PC-3 (cell line): ENCODE measurements around the gene PIM3. TPM values are rescaled to one million over a fixed set of nuclear protein-coding genes. Genes with fewer than 3 reads are reported as not detected.

Experiments
- ATAC-seq: fragments of 200-7000 bp; cut with Tn5 transposase; 2 replicates; pipeline ENCODE4 v1.9.1; 2020; ENCODE audit warnings: mild to moderate bottlenecking, moderate library complexity
- BruUV-seq: library from RNA; stranded (reverse); fragments of 400-500 nt; replicated peaks from 2 replicates; lab custom pipeline; 2021; lab: Mats Ljungman, UMichigan
- CTCF ChIA-PET: fragments of 300-600 bp; sonication (Branson Sonifier 250); formaldehyde crosslinking; loops from one replicate; lab custom pipeline; 2022; ENCODE audit warnings: antibody characterized with exemption; lab: Charles Lee
- POLR2A ChIA-PET: fragments of 300-600 bp; sonication (Branson Sonifier 250); formaldehyde crosslinking; loops from one replicate; lab custom pipeline; 2022; ENCODE audit warnings: antibody characterized with exemption; ENCODE audit not compliant: unreplicated experiment; lab: Charles Lee
- DNase-seq: peaks from one replicate; pipeline ENCODE4 v3.0.0-alpha.2; 2015
- H2AFZ ChIP-seq: fragments of 300-600 bp; sonication (generic); 2 replicates; pipeline ENCODE4 v1.6.0; 2016; ENCODE audit warnings: antibody characterized with exemption, low read length
- H3F3A ChIP-seq: fragments of 300-600 bp; sonication (generic); one replicate; pipeline ENCODE4 v1.6.0; 2017; ENCODE audit warnings: antibody characterized with exemption, low read length, control low read depth, mild to moderate bottlenecking; ENCODE audit not compliant: unreplicated experiment
- H3K27ac ChIP-seq: fragments of 300-600 bp; sonication (generic); 2 replicates; pipeline ENCODE4 v1.5.1; 2016; ENCODE audit warnings: mild to moderate bottlenecking, low read length
- H3K27me3 ChIP-seq: fragments of 300-600 bp; sonication (generic); 2 replicates; pipeline ENCODE4 v1.6.1; 2016; ENCODE audit warnings: low read length, mixed read lengths
- H3K36me3 ChIP-seq: fragments of 300-600 bp; sonication (generic); 2 replicates; pipeline ENCODE4 v1.6.1; 2016; ENCODE audit warnings: low read depth, mixed run types, low read length, mixed read lengths
- H3K4me1 ChIP-seq: fragments of 300-600 bp; sonication (generic); 2 replicates; pipeline ENCODE4 v1.5.1; 2016; ENCODE audit warnings: low read length; ENCODE audit not compliant: insufficient read depth
- H3K4me2 ChIP-seq: fragments of 300-600 bp; sonication (generic); 2 replicates; pipeline ENCODE4 v1.6.0; 2016; ENCODE audit warnings: low read length
- H3K4me3 ChIP-seq: fragments of 300-600 bp; sonication (generic); 2 replicates; pipeline ENCODE4 v1.5.1; 2016; ENCODE audit warnings: mild to moderate bottlenecking, low read length, mixed read lengths
- H3K79me2 ChIP-seq: fragments of 300-600 bp; sonication (generic); 2 replicates; pipeline ENCODE4 v1.6.1; 2017; ENCODE audit warnings: low read length, mixed read lengths
- H3K9ac ChIP-seq: fragments of 300-600 bp; sonication (generic); 2 replicates; pipeline ENCODE4 v1.6.0; 2016; ENCODE audit warnings: mild to moderate bottlenecking, low read length
- H3K9me2 ChIP-seq: fragments of 300-600 bp; sonication (generic); replicated peaks from 2 replicates; pipeline ENCODE4 v1.6.1; 2016; ENCODE audit warnings: mixed run types, low read length, mixed read lengths
- H3K9me3 ChIP-seq: fragments of 300-600 bp; sonication (generic); 2 replicates; pipeline ENCODE4 v1.6.1; 2016; ENCODE audit warnings: low read length, mixed read lengths
- H4K20me1 ChIP-seq: fragments of 300-600 bp; sonication (generic); 2 replicates; pipeline ENCODE4 v1.6.1; 2016; ENCODE audit warnings: low read length, mixed read lengths
- EZH2 ChIP-seq: fragments of 300-600 bp; sonication (generic); IDR thresholded peaks from one replicate; pipeline ENCODE4 v1.6.1; 2017; ENCODE audit warnings: antibody characterized with exemption, mild to moderate bottlenecking, low read length; ENCODE audit not compliant: unreplicated experiment
- EZH2phosphoT487 ChIP-seq: fragments of 300-600 bp; sonication (generic); IDR thresholded peaks from 2 replicates; pipeline ENCODE4 v1.6.1; 2018; ENCODE audit warnings: mild to moderate bottlenecking, antibody characterized with exemption, low read length, borderline replicate concordance
- intact Hi-C: fragments of 100-400 bp; cut with micrococcal nuclease; formaldehyde crosslinking; loops from 2 replicates; pipeline ENCODE4 v1.9.0; 2023
- total RNA-seq: library from RNA; depleted of rRNA; stranded (reverse); fragments of >200 nt; gene quantifications from 2 replicates; pipeline ENCODE4 v1.2.3, GENCODE V29; 2014
- TF ChIP-seq, protein P1 (sequence below): fragments of 300-600 bp; sonication (generic); conservative IDR thresholded peaks from 2 replicates; pipeline ENCODE4 v1.5.1; 2017; ENCODE audit warnings: antibody characterized with exemption, low read depth, mild to moderate bottlenecking, low read length

Gene PIM3
- total RNA-seq, 1 experiment from 2014 or later = 61.7 TPM

DNA sequence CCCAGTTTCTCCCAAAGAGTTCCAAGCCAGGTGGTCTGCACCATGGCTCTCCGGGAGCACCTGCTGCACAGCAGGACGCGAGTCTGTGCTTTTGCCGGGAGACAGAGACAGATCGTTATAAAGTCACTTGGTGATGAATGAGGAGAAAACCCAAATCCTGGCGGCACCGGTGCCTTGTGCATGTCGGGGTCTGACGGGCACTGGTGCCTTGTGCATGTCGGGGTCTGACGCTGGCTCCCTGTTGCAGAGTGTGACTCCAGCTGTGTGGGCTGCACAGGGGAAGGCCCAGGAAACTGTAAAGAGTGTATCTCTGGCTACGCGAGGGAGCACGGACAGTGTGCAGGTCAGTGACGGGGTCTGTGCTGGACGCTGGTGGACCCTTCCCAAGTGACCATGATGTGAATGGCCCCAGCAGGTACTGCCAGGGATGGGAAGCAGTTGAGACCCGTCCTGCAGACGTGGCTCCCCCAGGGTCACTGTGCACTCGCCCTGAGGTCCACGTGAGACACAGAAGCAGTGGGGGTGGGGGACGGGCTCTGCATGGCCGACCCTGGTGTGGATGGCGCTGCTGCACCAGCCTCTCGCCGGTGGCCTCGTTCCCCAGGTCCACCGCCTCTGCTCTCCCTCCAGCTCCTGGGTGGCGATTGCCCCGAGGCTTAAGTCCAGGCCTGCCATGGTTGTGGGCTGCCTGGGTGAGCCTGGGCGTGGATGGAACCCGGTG, 36.3 kb upstream of the PIM3 start:
- no peak overlapping the region for H3K4me3 ChIP-seq
- H3F3A ChIP-seq = no peaks in the 10 kb centered on the region
- no peaks in the 10 kb centered on the region for H3K9me3 ChIP-seq
- no peak for ATAC-seq
- DNase-seq = no peak
- no peak overlapping the region for H2AFZ ChIP-seq
- H3K9me2 ChIP-seq = no peaks in the 10 kb centered on the region
- 0 out of 2 replicates have a peak, but pooled peaks cover 7% of the 10 kb centered on the region for H3K79me2 ChIP-seq
- H3K9ac ChIP-seq = no peak overlapping the region
- POLR2A ChIA-PET = no interaction called here
- BruUV-seq = no TSS peak
- no peaks in the 10 kb centered on the region for H4K20me1 ChIP-seq
- CTCF ChIA-PET = no interaction called here
- H3K36me3 ChIP-seq = no peaks in the 10 kb centered on the region
- H3K27me3 ChIP-seq = no peaks in the 10 kb centered on the region
- intact Hi-C loops = no loop called here
- H3K4me1 ChIP-seq = peaks cover 4% of the 10 kb centered on the region
- no peak overlapping the region for H3K27ac ChIP-seq
- TF ChIP-seq EZH2phosphoT487 (no peak), EZH2 (no peak)
- TF ChIP-seq, protein P1, sequence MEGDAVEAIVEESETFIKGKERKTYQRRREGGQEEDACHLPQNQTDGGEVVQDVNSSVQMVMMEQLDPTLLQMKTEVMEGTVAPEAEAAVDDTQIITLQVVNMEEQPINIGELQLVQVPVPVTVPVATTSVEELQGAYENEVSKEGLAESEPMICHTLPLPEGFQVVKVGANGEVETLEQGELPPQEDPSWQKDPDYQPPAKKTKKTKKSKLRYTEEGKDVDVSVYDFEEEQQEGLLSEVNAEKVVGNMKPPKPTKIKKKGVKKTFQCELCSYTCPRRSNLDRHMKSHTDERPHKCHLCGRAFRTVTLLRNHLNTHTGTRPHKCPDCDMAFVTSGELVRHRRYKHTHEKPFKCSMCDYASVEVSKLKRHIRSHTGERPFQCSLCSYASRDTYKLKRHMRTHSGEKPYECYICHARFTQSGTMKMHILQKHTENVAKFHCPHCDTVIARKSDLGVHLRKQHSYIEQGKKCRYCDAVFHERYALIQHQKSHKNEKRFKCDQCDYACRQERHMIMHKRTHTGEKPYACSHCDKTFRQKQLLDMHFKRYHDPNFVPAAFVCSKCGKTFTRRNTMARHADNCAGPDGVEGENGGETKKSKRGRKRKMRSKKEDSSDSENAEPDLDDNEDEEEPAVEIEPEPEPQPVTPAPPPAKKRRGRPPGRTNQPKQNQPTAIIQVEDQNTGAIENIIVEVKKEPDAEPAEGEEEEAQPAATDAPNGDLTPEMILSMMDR = no peak
- H3K4me2 ChIP-seq = no peak overlapping the region

DNA sequence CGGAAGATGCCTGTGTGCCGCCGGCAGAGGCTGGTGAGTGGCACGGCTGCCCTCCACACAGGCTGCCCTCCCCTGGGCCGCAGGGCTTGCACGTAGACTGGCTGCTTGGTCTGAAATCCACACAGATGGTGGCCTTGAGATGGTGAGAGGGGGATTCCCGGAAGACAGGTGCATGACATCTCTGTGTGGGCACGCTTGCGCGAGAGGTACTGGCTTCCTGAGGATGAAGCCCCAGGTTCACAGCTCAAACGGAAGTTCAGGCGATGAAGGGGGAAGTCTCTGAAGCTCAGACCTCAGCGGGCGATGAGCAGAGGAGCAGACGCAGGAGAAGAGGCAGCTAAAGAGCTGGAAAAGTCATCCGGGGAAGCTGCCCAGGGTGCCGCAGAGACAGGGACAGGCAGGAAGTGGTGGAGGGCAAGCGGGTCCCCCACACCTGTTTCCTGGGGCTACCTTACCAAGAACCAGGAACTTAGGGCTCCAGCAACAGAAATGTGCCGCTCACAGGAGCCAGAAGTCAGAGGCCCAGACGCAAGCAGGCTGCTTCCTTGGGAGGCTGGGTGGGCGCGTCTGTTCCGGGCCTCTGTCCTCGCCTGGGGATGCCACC, 34.9 kb upstream of the PIM3 start:
- Histone ChIP-seq H3K4me2 (no peak overlapping the region), H4K20me1 (no peaks in the 10 kb centered on the region), H3K9ac (no peak overlapping the region), H3K36me3 (no peaks in the 10 kb centered on the region), H3K27ac (no peak overlapping the region), H2AFZ (no peak overlapping the region), H3K9me3 (no peaks in the 10 kb centered on the region), H3K79me2 (no peaks in the 10 kb centered on the region), H3K4me1 (peaks cover 4% of the 10 kb centered on the region; the same call in 1 of the 2 replicates), H3K9me2 (no peaks in the 10 kb centered on the region), H3K27me3 (no peaks in the 10 kb centered on the region), H3K4me3 (no peak overlapping the region), H3F3A (no peaks in the 10 kb centered on the region)
- TF ChIP-seq EZH2 = no peak
- TF ChIP-seq EZH2phosphoT487 = no peak
- TF ChIP-seq, protein P1 = no peak
- ATAC-seq (no peak), DNase-seq (no peak)
- CTCF ChIA-PET = no interaction called here
- BruUV-seq = no TSS peak
- POLR2A ChIA-PET = no interaction called here
- intact Hi-C loops = no loop called here

DNA sequence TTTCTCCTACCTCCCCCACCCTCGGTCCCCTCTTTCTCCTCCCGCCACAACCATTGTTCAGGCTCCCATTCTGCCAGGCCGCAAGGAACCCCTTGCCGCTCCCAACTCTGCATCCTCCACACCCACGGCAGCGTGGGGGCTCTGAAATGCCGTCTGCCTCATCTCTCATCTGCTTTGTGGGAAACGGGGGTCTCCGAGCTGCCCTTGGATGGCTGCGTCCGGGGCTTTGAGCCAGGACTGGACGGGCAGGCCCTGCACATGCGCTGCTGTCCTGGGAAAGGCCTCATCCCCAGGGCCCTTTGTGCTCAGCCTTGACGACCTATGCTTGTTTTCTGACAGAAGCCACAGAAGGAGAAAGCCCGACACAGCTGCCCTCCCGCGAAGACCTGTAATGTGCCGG, 33.7 kb upstream of the PIM3 start:
- Histone ChIP-seq H3K4me1 (peaks cover 9% of the 10 kb centered on the region; the same call in 1 of the 2 replicates), H3K9me2 (no peaks in the 10 kb centered on the region), H3K27me3 (no peaks in the 10 kb centered on the region), H2AFZ (no peak overlapping the region), H3K4me2 (no peak overlapping the region), H3K9me3 (no peaks in the 10 kb centered on the region), H3K79me2 (no peaks in the 10 kb centered on the region), H3K9ac (no peak overlapping the region), H4K20me1 (no peaks in the 10 kb centered on the region), H3K36me3 (no peaks in the 10 kb centered on the region), H3K4me3 (no peak overlapping the region), H3K27ac (no peak overlapping the region), H3F3A (no peaks in the 10 kb centered on the region)
- TF ChIP-seq, protein P1 = no peak
- no peak for TF ChIP-seq EZH2
- TF ChIP-seq EZH2phosphoT487 = no peak
- ChIA-PET POLR2A (no interaction called here), CTCF (no interaction called here)
- no TSS peak for BruUV-seq
- ATAC-seq (no peak), DNase-seq (no peak)
- intact Hi-C loops = no loop called here
